ENCODE measurements around the gene ZXDC. TPM values are rescaled to one million over a fixed set of nuclear protein-coding genes. Genes with fewer than 3 reads are reported as not detected.

The ZXDC gene
- total RNA-seq, 6 experiments from 2014 or later, result 11.7 to 14.2 (median 13.5) TPM

DNA sequence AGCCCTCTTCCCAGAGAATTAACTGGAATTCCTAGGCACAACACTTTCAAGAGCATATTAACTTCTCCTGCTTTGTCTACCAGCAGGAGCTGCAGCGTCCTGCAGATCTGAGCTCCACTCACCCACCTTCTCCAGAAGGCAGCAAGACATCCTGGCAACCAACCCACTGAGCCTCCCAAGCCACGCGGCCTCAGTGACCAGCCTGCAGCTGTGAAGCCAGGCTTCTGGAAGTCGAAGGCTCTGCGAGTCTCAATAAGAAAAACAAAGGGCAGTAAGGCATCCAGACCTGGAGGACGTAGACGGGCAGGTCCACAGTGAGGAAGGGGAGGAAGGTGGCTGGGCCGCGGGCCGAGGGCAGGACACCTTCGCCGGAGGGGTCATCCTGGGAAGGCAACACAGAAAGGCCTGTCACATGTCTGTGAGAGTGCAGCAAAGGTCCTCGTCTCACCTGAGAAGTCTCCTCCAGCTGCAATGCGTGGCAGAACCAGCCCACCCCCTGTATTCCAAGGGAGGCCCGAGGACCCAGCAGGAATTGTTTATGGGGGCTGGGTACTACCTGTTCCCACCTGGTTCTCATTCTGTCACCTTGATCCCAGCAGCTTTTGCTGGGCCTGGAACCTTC lies 36.2 kb downstream of the ZXDC start:
- Mint-ChIP-seq H3K27ac (no peak overlapping the region), H3K27me3 (ENCODE audit: insufficient read depth) (no peaks in the 10 kb centered on the region; the same call in 1 of the 2 replicates), H3K4me3 (no peak overlapping the region), H3K9me3 (no peaks in the 10 kb centered on the region), H3K36me3 (ENCODE audit: low read depth) (peaks cover 9% of the 10 kb centered on the region; the same call in 1 of the 2 replicates), H3K4me1 (ENCODE audit: low read depth) (no peaks in the 10 kb centered on the region)
- TF ChIP-seq, protein P1, sequence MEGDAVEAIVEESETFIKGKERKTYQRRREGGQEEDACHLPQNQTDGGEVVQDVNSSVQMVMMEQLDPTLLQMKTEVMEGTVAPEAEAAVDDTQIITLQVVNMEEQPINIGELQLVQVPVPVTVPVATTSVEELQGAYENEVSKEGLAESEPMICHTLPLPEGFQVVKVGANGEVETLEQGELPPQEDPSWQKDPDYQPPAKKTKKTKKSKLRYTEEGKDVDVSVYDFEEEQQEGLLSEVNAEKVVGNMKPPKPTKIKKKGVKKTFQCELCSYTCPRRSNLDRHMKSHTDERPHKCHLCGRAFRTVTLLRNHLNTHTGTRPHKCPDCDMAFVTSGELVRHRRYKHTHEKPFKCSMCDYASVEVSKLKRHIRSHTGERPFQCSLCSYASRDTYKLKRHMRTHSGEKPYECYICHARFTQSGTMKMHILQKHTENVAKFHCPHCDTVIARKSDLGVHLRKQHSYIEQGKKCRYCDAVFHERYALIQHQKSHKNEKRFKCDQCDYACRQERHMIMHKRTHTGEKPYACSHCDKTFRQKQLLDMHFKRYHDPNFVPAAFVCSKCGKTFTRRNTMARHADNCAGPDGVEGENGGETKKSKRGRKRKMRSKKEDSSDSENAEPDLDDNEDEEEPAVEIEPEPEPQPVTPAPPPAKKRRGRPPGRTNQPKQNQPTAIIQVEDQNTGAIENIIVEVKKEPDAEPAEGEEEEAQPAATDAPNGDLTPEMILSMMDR (IDR thresholded peaks at IDR 0.05), result no peak
- no peak for DNase-seq

DNA sequence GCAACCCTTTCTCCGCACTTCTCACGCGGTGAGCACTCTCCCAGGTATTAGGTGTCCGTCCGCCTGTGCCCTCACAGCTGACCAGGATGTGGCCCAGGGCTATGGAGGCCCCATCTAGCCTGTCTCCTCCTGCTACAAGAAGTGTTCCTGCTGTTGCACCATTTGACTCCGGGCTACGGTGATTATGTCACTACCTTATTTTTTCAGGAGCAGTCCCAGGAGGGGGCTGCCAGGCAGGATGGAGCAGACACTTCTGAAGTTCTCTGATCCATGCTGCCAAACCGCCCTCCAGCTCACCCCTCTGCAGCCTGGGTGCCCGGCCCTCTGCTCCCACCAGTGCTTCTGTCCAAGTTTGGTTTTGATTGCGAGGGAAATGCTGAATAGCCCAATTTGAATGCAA lies 36.9 kb downstream of the ZXDC start:
- TF ChIP-seq, protein P1 (IDR thresholded peaks at IDR 0.05), result no peak
- H3K4me3 Mint-ChIP-seq, result no peak overlapping the region
- H3K36me3 Mint-ChIP-seq (ENCODE audit: low read depth), result peaks cover 9% of the 10 kb centered on the region; the same call in 1 of the 2 replicates
- no peaks in the 10 kb centered on the region for H3K4me1 Mint-ChIP-seq (ENCODE audit: low read depth)
- no peaks in the 10 kb centered on the region for H3K9me3 Mint-ChIP-seq
- H3K27me3 Mint-ChIP-seq (ENCODE audit: insufficient read depth), result no peaks in the 10 kb centered on the region; the same call in 1 of the 2 replicates
- DNase-seq, result no peak
- H3K27ac Mint-ChIP-seq, result no peak overlapping the region

DNA sequence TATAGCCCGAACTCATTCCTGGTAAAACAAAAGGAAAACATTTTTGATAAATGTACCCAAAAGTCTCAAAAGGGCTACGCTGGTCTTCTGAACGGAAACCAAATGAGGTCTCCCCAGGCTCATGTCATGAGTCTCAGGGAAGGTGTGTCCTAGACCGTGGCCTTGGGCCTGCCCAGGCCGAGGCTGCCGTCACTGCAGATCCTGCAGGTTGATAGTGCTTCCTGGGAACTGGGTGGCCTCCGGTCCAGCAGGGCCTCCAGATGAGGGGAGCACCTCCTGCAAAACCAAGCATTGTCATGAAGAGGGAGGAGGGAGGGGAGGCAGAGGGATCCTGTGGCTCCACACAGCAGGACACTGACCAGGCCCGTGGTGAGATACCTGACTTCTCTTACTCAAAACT lies 37.5 kb downstream of the ZXDC start:
- H3K36me3 Mint-ChIP-seq (ENCODE audit: low read depth), result peaks cover 9% of the 10 kb centered on the region; the same call in 1 of the 2 replicates
- no peaks in the 10 kb centered on the region for H3K4me1 Mint-ChIP-seq (ENCODE audit: low read depth)
- DNase-seq, result no peak
- no peaks in the 10 kb centered on the region; the same call in 1 of the 2 replicates for H3K27me3 Mint-ChIP-seq (ENCODE audit: insufficient read depth)
- TF ChIP-seq, protein P1 (IDR thresholded peaks at IDR 0.05), result no peak
- H3K4me3 Mint-ChIP-seq, result no peak overlapping the region
- H3K9me3 Mint-ChIP-seq, result no peaks in the 10 kb centered on the region
- no peak overlapping the region for H3K27ac Mint-ChIP-seq

DNA sequence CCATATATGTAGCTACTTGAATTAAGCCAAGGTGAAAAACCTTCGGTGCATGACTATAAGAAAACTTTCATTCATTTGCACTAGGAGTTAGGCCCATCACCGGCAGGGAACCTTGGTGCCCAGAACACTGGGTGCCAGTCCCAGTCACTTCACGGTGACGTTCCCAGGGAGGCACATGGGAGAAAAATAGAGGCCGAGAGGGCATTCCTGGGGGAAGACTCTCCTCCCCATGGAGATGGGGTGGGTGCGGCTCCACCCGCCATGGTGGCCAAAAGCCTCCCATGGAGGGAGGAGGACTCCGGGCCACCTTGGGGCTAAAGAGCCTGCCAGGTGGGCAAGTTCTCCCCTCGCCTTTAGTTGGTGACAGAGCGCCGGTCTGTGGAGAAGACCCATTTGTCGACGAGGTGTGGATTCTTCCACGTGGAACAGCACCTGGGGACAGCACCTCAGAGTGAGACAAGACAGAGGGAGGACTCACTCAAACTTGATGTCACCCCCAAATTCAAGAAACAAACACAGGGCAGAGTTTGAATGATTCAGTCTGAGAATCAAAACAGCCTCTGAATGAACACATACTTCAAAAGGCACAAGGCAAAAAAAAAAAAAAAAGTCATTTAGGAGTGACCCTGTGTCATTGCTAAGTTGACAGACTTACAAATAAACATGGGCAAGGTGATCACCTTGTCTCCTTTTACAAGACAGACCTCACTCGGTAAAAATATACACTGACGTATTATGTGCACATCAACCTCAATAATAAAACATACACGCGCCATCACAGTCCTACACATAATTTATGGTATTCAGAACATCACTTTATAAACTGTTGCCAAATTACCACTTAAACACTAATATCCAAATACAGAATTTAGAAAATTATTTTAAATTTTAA lies 38.6 kb downstream of the ZXDC start:
- no peaks in the 10 kb centered on the region; the same call in 1 of the 2 replicates for H3K27me3 Mint-ChIP-seq (ENCODE audit: insufficient read depth)
- H3K4me3 Mint-ChIP-seq, result no peak overlapping the region
- TF ChIP-seq, protein P1 (IDR thresholded peaks at IDR 0.05), result no peak
- no peak overlapping the region for H3K27ac Mint-ChIP-seq
- H3K4me1 Mint-ChIP-seq (ENCODE audit: low read depth), result peaks cover 6% of the 10 kb centered on the region
- no peak for DNase-seq
- H3K9me3 Mint-ChIP-seq, result no peaks in the 10 kb centered on the region
- peaks cover 9% of the 10 kb centered on the region; the same call in 1 of the 2 replicates for H3K36me3 Mint-ChIP-seq (ENCODE audit: low read depth)

DNA sequence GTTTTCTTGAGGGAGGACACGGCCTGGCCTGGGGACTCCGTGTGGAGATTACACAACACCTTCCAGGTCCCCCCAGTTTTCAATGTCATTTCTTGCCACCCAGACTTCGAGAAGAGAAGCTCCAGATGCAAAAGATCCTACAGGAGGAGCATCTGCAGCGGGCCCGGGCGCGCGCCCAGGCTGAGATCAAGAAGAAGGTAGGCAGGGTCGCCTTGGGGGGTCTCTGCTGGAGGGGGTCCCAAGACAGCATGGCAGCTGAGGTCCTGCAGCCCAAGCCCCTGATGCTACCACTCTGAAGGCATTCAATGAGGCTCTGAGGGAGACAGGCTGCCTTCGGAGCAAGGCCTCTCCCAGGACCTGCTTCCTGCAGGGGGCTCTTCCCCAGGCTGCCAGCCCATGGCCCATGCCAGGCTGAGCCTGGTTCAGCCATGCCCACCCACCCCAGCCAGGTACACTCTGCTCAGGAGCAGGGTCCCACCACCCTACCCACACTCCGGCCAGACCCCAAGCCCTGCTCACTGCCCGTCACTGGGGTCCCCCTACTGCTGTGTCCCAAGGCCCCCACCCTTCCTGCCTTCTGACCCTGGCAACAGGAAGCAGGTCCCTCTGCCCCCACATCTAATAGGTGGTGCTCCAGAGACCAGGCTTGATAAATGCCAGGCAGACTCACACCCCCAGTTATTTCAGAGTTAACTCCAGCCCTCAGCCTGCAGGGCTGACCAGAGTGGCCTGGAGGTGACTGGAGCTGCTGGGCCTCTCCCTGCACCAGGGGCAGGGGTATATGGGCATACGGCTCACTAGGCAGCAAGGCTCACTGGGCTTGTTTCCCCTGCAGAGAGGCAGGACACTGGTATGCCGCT lies 40.0 kb downstream of the ZXDC start:
- H3K36me3 Mint-ChIP-seq (ENCODE audit: low read depth), result peaks cover 9% of the 10 kb centered on the region; the same call in 1 of the 2 replicates
- DNase-seq, result no peak
- H3K4me3 Mint-ChIP-seq, result no peak overlapping the region
- no peaks in the 10 kb centered on the region; the same call in 1 of the 2 replicates for H3K27me3 Mint-ChIP-seq (ENCODE audit: insufficient read depth)
- H3K9me3 Mint-ChIP-seq, result no peaks in the 10 kb centered on the region
- H3K27ac Mint-ChIP-seq, result no peak overlapping the region
- TF ChIP-seq, protein P1 (IDR thresholded peaks at IDR 0.05), result no peak
- peaks cover 6% of the 10 kb centered on the region for H3K4me1 Mint-ChIP-seq (ENCODE audit: low read depth)
